Activated effector memory CD4-positive, alpha-beta T cell treated with Interleukin-2 at 50 U/mL for 16 hours (primary cell): ENCODE results near the gene IL20.

Experiments used
- DNase-seq: peaks from one replicate; pipeline ENCODE4 v3.0.0-alpha.2; 2020

The IL20 gene

DNA sequence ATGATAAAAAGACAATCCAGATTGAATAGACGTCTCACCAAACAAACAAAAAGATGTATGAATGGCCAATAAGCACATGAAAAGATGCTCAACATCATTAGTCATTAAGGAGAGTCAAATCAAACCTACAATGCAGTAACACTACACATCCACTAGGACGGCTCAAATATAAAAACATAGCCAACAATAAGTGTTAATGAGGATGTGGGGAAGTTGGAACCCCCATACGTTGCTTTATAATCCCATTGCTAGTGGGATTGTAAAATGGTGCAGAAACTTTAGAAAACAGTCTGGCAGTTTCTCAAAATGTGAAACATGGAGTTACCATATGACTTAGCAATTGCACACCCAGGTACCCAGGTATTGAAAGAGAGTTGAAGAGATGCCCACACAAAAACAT lies 17.1 kb downstream of the IL20 start:
- DNase-seq, result no peak

- DNase-seq, result no peak
Measured at GRCh38 chr1:206883160-206883559, 17.7 kb downstream of the IL20 start.

DNA sequence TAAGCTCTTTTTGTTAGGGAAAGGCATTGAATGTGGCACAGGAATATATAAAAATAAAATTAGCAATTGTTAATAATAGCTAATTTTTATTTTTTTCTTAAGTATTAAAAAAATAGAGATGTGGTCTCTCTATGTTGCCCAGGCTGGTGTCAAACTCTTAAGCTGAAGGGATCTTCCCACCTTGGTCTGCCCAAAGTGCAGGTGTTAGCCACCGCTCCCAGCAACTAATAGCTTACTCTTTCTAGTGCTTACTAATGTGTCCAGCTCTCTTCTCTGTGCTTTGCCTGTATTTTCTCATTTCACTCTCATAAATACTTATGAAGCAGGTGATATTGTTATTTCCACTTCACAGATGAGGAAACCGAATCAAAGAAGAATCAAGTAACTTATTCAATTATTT lies 18.5 kb downstream of the IL20 start:
- no peak for DNase-seq

- no peak for DNase-seq
Measured at GRCh38 chr1:206885341-206886060, 20.1 kb downstream of the IL20 start.

- DNase-seq, result no peak
Measured at GRCh38 chr1:206886831-206887230, 21.4 kb downstream of the IL20 start.

DNA sequence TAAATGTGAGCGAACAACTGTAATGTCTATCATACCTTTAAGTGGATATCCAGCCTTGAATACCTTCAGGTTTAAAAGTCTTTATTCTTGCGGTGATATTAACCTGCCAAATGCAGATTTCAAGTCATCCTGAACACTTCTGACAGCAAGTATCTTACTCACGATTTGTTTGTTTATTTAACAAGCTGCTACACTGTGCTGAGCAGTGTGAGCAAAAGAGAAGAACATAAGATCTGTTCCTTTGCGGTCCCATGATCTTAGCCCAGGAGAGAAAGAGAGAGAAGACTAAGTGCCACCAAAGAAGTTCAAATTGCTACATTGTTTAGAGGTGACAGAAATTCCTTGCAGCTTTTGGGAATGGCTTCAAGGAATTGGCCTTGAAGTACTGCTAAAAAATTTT lies 22.3 kb downstream of the IL20 start:
- DNase-seq, result no peak

- DNase-seq, result no peak
Measured at GRCh38 chr1:206890125-206891060, 25.0 kb downstream of the IL20 start.

GRCh38 chr1:206891412-206891811 lies 26.0 kb downstream of the IL20 start:
- DNase-seq, result no peak

- no peak for DNase-seq
Measured at GRCh38 chr1:206892351-206892984, 27.0 kb downstream of the IL20 start.

DNA sequence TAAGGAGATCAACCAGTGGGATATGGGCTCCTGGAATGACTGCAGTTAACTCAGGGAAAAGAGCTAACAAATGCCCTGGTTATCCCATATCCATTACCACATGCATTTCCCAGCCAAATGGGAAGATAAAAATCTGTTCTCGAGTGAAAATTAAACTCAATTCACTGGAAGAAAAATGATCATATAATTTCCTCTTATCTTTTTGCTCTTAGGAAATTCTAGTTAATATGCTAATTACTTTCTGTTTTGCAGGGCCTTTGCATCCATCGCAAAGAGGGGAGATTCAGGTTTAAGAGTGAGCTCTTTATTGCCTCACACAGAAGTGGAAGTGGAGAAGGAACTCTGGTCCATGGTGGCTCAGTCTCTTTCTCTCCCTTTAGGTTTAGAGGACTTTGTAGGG lies 28.0 kb downstream of the IL20 start:
- DNase-seq, result no peak

DNA sequence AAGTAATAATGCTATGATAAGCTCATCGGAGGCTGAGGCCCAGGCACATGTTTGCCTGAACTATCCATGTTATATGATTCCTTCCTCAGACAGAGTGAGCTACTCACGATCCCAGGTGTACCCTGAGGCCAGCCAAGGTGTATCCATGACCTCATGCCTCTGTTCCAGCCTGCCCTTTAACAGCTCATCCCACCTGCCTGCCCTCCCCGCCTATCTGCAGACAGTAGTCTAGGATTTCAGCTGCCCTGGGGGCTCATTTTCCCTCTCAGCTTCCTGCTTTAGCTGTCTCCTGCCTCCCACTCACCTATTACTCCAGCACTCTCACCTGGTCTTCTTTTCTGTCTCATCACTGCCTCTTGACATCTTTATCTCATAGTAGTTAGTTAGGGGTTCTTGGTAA lies 29.9 kb downstream of the IL20 start:
- DNase-seq, result no peak

DNA sequence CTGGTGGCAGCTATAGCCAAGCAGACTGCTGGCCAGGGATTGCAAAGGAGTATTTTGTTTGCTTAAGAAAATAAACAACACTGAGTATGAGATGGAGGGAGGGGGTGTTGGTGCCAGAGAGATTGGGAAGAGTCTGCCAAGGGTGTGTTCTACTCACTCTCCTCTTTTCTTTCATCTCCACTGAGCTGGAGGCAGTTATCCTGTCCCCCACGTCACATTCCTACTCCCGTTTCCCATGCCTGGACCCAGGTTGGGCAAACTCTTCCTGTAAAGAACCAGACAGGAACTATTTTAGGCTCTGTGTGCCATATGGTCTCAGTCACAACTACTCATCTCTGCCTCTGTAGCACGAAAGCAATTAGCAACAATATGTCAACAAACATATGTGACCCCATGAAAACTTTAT lies 30.4 kb downstream of the IL20 start:
- DNase-seq, result no peak

GRCh38 chr1:206896261-206896660 lies 30.8 kb downstream of the IL20 start:
- no peak for DNase-seq

- DNase-seq, result no peak
Measured at GRCh38 chr1:206897175-206897574, 31.8 kb downstream of the IL20 start, which contains the start of gene IL24. IL24 (plus strand) TSS chr1:206897443; CDS start chr1:206897833, 390 bp downstream.

- no peak for DNase-seq
Measured at GRCh38 chr1:206898089-206898914, 32.9 kb downstream of the IL20 start.

- DNase-seq, result no peak
Measured at GRCh38 chr1:206898915-206899431, 33.5 kb downstream of the IL20 start.

DNA sequence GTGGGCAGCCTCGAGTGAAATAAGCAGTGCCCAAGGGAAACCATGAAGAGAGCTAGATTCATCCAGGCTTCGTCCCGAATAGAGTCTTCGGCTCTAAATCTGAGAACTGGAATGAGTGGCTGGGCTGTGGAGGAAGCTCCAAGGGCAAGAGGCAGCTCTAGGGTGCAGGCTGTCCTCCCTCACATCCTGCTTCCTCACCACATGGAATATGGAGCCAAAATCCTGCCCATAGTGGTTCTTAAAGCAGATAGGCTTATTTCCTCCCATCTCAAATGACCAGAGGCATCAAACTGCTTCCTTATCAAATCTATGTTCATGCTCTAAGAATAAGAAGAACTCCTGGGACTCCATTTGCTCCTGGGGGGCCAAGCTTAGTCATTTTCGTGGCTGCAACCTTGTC lies 34.3 kb downstream of the IL20 start:
- no peak for DNase-seq

GRCh38 chr1:206900149-206900548 lies 34.7 kb downstream of the IL20 start:
- no peak for DNase-seq

GRCh38 chr1:206901944-206902343 lies 36.5 kb downstream of the IL20 start:
- DNase-seq, result no peak

DNA sequence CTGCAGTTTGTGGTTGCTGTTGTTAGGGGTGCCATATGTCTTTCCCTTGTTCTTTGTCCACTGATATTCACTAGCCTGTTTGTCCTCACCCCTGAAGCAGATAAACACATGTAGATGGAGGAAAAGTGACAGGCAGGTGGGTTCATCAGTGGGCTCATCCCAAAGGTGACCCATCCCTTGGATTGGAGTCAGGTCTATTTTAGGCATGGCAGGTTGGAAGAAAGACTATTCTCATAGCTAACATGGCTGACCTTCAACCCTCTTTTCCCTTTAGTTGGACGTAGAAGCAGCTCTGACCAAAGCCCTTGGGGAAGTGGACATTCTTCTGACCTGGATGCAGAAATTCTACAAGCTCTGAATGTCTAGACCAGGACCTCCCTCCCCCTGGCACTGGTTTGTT lies 37.3 kb downstream of the IL20 start:
- DNase-seq, result no peak

DNA sequence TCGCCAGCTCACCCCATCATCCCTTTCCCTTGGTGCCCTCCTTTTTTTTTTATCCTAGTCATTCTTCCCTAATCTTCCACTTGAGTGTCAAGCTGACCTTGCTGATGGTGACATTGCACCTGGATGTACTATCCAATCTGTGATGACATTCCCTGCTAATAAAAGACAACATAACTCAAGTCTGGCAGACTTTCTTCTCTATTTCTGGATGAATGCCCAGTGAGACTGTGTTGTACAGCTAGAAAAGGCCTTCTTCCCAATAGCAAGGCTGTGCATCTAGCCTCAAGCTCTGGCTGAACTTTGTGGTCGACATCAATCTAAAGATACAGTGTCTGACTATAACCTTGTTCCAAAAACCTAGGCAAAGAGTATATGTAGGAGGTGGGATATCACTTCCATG lies 38.3 kb downstream of the IL20 start:
- DNase-seq, result no peak

- DNase-seq, result no peak
Measured at GRCh38 chr1:206904423-206905142, 39.2 kb downstream of the IL20 start.
